ENCODE measurements around the gene CXorf65.

The CXorf65 gene

GRCh38 chrX:71106427-71106826, at the start of gene CXorf65:
TSS of gene CXorf65 (minus strand) at chrX:71106740. CDS start at chrX:71106556, 184 bp downstream.
- Histone ChIP-seq H3K36me3 (ENCODE audit: control insufficient read depth, insufficient read depth, low read length) (no peaks in the 10 kb centered on the region), H3K27me3 (ENCODE audit: control insufficient read depth, insufficient read depth, low read length) (no peaks in the 10 kb centered on the region), H3K4me3 (ENCODE audit: low read length) (no peak within 1 kb of the TSS), H3K27ac (ENCODE audit: low read length) (no peak within 1 kb of the TSS), H3K9me3 (ENCODE audit: control insufficient read depth, insufficient read depth, low read length) (no peaks in the 10 kb centered on the region), H3K4me1 (ENCODE audit: control insufficient read depth, insufficient read depth, low read length) (peaks cover 5% of the 10 kb centered on the region)
- no peak for DNase-seq (ENCODE audit: low read depth, low spot score)
- no CpG with 5 or more reads among the region's 1 CpG for WGBS (ENCODE audit: insufficient coverage, insufficient read length)

GRCh38 chrX:71154641-71155040, 48.1 kb upstream of the CXorf65 start:
- Histone ChIP-seq H3K4me3 (ENCODE audit: low read length) (no peak overlapping the region), H3K9me3 (ENCODE audit: control insufficient read depth, insufficient read depth, low read length) (no peaks in the 10 kb centered on the region), H3K36me3 (ENCODE audit: control insufficient read depth, insufficient read depth, low read length) (no peaks in the 10 kb centered on the region), H3K27me3 (ENCODE audit: control insufficient read depth, insufficient read depth, low read length) (no peaks in the 10 kb centered on the region), H3K4me1 (ENCODE audit: control insufficient read depth, insufficient read depth, low read length) (no peaks in the 10 kb centered on the region), H3K27ac (ENCODE audit: low read length) (no peak overlapping the region)
- no peak for DNase-seq (ENCODE audit: low read depth, low spot score)
- WGBS (ENCODE audit: insufficient coverage, insufficient read length) = no CpG with 5 or more reads among the region's 3 CpGs

- WGBS (ENCODE audit: insufficient coverage, insufficient read length) = no CpG with 5 or more reads among the region's 7 CpGs
Measured at GRCh38 chrX:71154196-71154595, 47.7 kb upstream of the CXorf65 start.

GRCh38 chrX:71151366-71151765, 44.8 kb upstream of the CXorf65 start:
- DNase-seq (ENCODE audit: low read depth, low spot score) = no peak
- no peak overlapping the region for H3K4me3 ChIP-seq (ENCODE audit: low read length)
- WGBS (ENCODE audit: insufficient coverage, insufficient read length) = no CpG with 5 or more reads among the region's 7 CpGs
- no peak overlapping the region for H3K27ac ChIP-seq (ENCODE audit: low read length)
- H3K9me3 ChIP-seq (ENCODE audit: control insufficient read depth, insufficient read depth, low read length) = no peaks in the 10 kb centered on the region
- H3K4me1 ChIP-seq (ENCODE audit: control insufficient read depth, insufficient read depth, low read length) = no peaks in the 10 kb centered on the region; the same call in 1 of the 2 replicates
- no peaks in the 10 kb centered on the region for H3K27me3 ChIP-seq (ENCODE audit: control insufficient read depth, insufficient read depth, low read length)
- H3K36me3 ChIP-seq (ENCODE audit: control insufficient read depth, insufficient read depth, low read length) = no peaks in the 10 kb centered on the region

More at GRCh38 chrX:71154196-71154595, 47.7 kb upstream of the CXorf65 start:
- DNase-seq (ENCODE audit: low read depth, low spot score) = no peak
- no peak overlapping the region for H3K4me3 ChIP-seq (ENCODE audit: low read length)
- no peaks in the 10 kb centered on the region for H3K27me3 ChIP-seq (ENCODE audit: control insufficient read depth, insufficient read depth, low read length)
- H3K4me1 ChIP-seq (ENCODE audit: control insufficient read depth, insufficient read depth, low read length) = no peaks in the 10 kb centered on the region
- no peak overlapping the region for H3K27ac ChIP-seq (ENCODE audit: low read length)
- no peaks in the 10 kb centered on the region for H3K9me3 ChIP-seq (ENCODE audit: control insufficient read depth, insufficient read depth, low read length)
- H3K36me3 ChIP-seq (ENCODE audit: control insufficient read depth, insufficient read depth, low read length) = no peaks in the 10 kb centered on the region

GRCh38 chrX:71148278-71148663, 41.7 kb upstream of the CXorf65 start:
- no peaks in the 10 kb centered on the region for H3K27me3 ChIP-seq (ENCODE audit: control insufficient read depth, insufficient read depth, low read length)
- H3K27ac ChIP-seq (ENCODE audit: low read length) = no peak overlapping the region
- H3K36me3 ChIP-seq (ENCODE audit: control insufficient read depth, insufficient read depth, low read length) = no peaks in the 10 kb centered on the region
- H3K9me3 ChIP-seq (ENCODE audit: control insufficient read depth, insufficient read depth, low read length) = no peaks in the 10 kb centered on the region
- no CpG with 5 or more reads among the region's 8 CpGs for WGBS (ENCODE audit: insufficient coverage, insufficient read length)
- DNase-seq (ENCODE audit: low read depth, low spot score) = no peak
- H3K4me3 ChIP-seq (ENCODE audit: low read length) = no peak overlapping the region
- peaks cover 2% of the 10 kb centered on the region for H3K4me1 ChIP-seq (ENCODE audit: control insufficient read depth, insufficient read depth, low read length)

- Histone ChIP-seq H3K36me3 (ENCODE audit: control insufficient read depth, insufficient read depth, low read length) (no peaks in the 10 kb centered on the region), H3K27ac (ENCODE audit: low read length) (no peak overlapping the region), H3K4me1 (ENCODE audit: control insufficient read depth, insufficient read depth, low read length) (peaks cover 2% of the 10 kb centered on the region), H3K4me3 (ENCODE audit: low read length) (no peak overlapping the region), H3K27me3 (ENCODE audit: control insufficient read depth, insufficient read depth, low read length) (no peaks in the 10 kb centered on the region), H3K9me3 (ENCODE audit: control insufficient read depth, insufficient read depth, low read length) (no peaks in the 10 kb centered on the region)
- no CpG with 5 or more reads among the region's 28 CpGs for WGBS (ENCODE audit: insufficient coverage, insufficient read length)
- DNase-seq (ENCODE audit: low read depth, low spot score) = no peak
Measured at GRCh38 chrX:71147496-71148277, 41.1 kb upstream of the CXorf65 start.

- H3K4me1 ChIP-seq (ENCODE audit: control insufficient read depth, insufficient read depth, low read length) = peaks cover 2% of the 10 kb centered on the region
- no peaks in the 10 kb centered on the region for H3K9me3 ChIP-seq (ENCODE audit: control insufficient read depth, insufficient read depth, low read length)
- no peak for DNase-seq (ENCODE audit: low read depth, low spot score)
- H3K27ac ChIP-seq (ENCODE audit: low read length) = no peak within 1 kb of the TSS
- H3K4me3 ChIP-seq (ENCODE audit: low read length) = peak within 1 kb of the TSS; percentile 55; the same call in 1 of the 2 replicates
- WGBS (ENCODE audit: insufficient coverage, insufficient read length) = no CpG with 5 or more reads among the region's 28 CpGs
- no peaks in the 10 kb centered on the region for H3K27me3 ChIP-seq (ENCODE audit: control insufficient read depth, insufficient read depth, low read length)
- peaks cover 6% of the 10 kb centered on the region; the same call in 1 of the 2 replicates for H3K36me3 ChIP-seq (ENCODE audit: control insufficient read depth, insufficient read depth, low read length)
Measured at GRCh38 chrX:71144651-71145050, 38.1 kb upstream of the CXorf65 start, which contains the start of gene NLGN3. TSS of gene NLGN3 (plus strand) at chrX:71144841. CDS start at chrX:71147750, 2,909 bp downstream.

- Histone ChIP-seq H3K4me1 (ENCODE audit: control insufficient read depth, insufficient read depth, low read length) (peaks cover 2% of the 10 kb centered on the region), H3K4me3 (ENCODE audit: low read length) (no peak overlapping the region), H3K9me3 (ENCODE audit: control insufficient read depth, insufficient read depth, low read length) (no peaks in the 10 kb centered on the region), H3K36me3 (ENCODE audit: control insufficient read depth, insufficient read depth, low read length) (peaks cover 6% of the 10 kb centered on the region; the same call in 1 of the 2 replicates), H3K27me3 (ENCODE audit: control insufficient read depth, insufficient read depth, low read length) (no peaks in the 10 kb centered on the region), H3K27ac (ENCODE audit: low read length) (no peak overlapping the region)
- DNase-seq (ENCODE audit: low read depth, low spot score) = no peak
- WGBS (ENCODE audit: insufficient coverage, insufficient read length) = no CpG with 5 or more reads among the region's 6 CpGs
Measured at GRCh38 chrX:71143508-71143907, 37.0 kb upstream of the CXorf65 start.

- H3K4me1 ChIP-seq (ENCODE audit: control insufficient read depth, insufficient read depth, low read length) = no peaks in the 10 kb centered on the region; the same call in 1 of the 2 replicates
- H3K27me3 ChIP-seq (ENCODE audit: control insufficient read depth, insufficient read depth, low read length) = no peaks in the 10 kb centered on the region
- no peak overlapping the region for H3K4me3 ChIP-seq (ENCODE audit: low read length)
- no peak for DNase-seq (ENCODE audit: low read depth, low spot score)
- H3K36me3 ChIP-seq (ENCODE audit: control insufficient read depth, insufficient read depth, low read length) = peaks cover 14% of the 10 kb centered on the region; the same call in 1 of the 2 replicates
- no peaks in the 10 kb centered on the region for H3K9me3 ChIP-seq (ENCODE audit: control insufficient read depth, insufficient read depth, low read length)
- no peak overlapping the region for H3K27ac ChIP-seq (ENCODE audit: low read length)
- no CpG with 5 or more reads among the region's 6 CpGs for WGBS (ENCODE audit: insufficient coverage, insufficient read length)
Measured at GRCh38 chrX:71140440-71140839, 33.9 kb upstream of the CXorf65 start.

- no CpG with 5 or more reads among the region's 4 CpGs for WGBS (ENCODE audit: insufficient coverage, insufficient read length)
- DNase-seq (ENCODE audit: low read depth, low spot score) = no peak
- Histone ChIP-seq H3K9me3 (ENCODE audit: control insufficient read depth, insufficient read depth, low read length) (no peaks in the 10 kb centered on the region), H3K4me1 (ENCODE audit: control insufficient read depth, insufficient read depth, low read length) (no peaks in the 10 kb centered on the region), H3K4me3 (ENCODE audit: low read length) (no peak overlapping the region), H3K27ac (ENCODE audit: low read length) (no peak overlapping the region), H3K27me3 (ENCODE audit: control insufficient read depth, insufficient read depth, low read length) (no peaks in the 10 kb centered on the region), H3K36me3 (ENCODE audit: control insufficient read depth, insufficient read depth, low read length) (peaks cover 23% of the 10 kb centered on the region; the same call in 1 of the 2 replicates)
Measured at GRCh38 chrX:71131510-71131909, 25.0 kb upstream of the CXorf65 start.

Measured in iPS DF 6.9 (cell line).